ENCODE results near the gene CCDC60.

- TF ChIP-seq EZH2 (IDR thresholded peaks at IDR 0.05; ENCODE audit: insufficient read depth, poor library complexity, severe bottlenecking) (no peak), EZH2phosphoT487 (IDR thresholded peaks at IDR 0.05; ENCODE audit: insufficient read depth, low read depth) (no peak)
Observed at GRCh38 chr12:119419381-119419780, 84.9 kb downstream of the CCDC60 start.

Data from GM23248 (cell line).